Panc1 (cell line): Measurements from ENCODE around the gene MDFI.

Experiments
- POLR2AphosphoS5 ChIP-seq: IDR thresholded peaks from 2 replicates; pipeline ENCODE4 v1.6.1; 2012; ENCODE audit warnings: mild to moderate bottlenecking, low read depth, low read length, moderate library complexity
- SIN3A ChIP-seq: IDR thresholded peaks from 2 replicates; pipeline ENCODE4 v1.6.1; 2012; ENCODE audit warnings: low read depth, mild to moderate bottlenecking, low read length, moderate library complexity, borderline replicate concordance; ENCODE audit not compliant: insufficient read depth
- TCF7L2 ChIP-seq: IDR thresholded peaks from 2 replicates; pipeline ENCODE4 v1.6.1; 2011; ENCODE audit warnings: mild to moderate bottlenecking, low read depth, low read length, inconsistent platforms
- TF ChIP-seq, protein P1 (sequence below): fragments of 450-650 bp; IDR thresholded peaks from 2 replicates; pipeline ENCODE4 v1.5.1; 2017; ENCODE audit warnings: mild to moderate bottlenecking
- TF ChIP-seq, protein P2 (sequence below), 2 experiments: IDR thresholded peaks; 2 replicates each; pipeline ENCODE4 v1.6.1; 2011 to 2012; ENCODE audit warnings: low read depth in 2 of 2, control low read depth in 1 of 2, low read length in 1 of 2, mild to moderate bottlenecking in 1 of 2, moderate library complexity in 1 of 2; ENCODE audit not compliant: insufficient read depth in 1 of 2

DNA sequence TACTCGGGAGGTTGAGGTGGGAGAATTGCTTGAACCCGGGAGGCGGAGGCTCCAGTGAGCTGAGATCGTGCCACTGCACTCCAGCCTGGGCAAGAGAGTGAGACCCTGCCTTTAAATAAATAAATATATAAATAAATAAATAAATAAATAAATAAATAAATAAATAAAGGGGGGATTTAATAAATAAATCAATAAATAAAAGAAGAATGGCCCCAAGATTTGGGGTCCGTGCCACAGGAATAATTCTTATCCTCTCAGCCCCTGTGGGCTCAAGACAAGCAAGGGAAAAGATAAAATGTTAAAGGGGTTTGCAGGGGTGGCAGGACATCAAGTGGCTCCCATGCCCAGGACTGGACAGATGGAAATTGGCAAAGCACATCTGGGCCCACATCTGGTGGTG, 31.2 kb upstream of the MDFI start:
- TF ChIP-seq, protein P1, sequence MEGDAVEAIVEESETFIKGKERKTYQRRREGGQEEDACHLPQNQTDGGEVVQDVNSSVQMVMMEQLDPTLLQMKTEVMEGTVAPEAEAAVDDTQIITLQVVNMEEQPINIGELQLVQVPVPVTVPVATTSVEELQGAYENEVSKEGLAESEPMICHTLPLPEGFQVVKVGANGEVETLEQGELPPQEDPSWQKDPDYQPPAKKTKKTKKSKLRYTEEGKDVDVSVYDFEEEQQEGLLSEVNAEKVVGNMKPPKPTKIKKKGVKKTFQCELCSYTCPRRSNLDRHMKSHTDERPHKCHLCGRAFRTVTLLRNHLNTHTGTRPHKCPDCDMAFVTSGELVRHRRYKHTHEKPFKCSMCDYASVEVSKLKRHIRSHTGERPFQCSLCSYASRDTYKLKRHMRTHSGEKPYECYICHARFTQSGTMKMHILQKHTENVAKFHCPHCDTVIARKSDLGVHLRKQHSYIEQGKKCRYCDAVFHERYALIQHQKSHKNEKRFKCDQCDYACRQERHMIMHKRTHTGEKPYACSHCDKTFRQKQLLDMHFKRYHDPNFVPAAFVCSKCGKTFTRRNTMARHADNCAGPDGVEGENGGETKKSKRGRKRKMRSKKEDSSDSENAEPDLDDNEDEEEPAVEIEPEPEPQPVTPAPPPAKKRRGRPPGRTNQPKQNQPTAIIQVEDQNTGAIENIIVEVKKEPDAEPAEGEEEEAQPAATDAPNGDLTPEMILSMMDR: no peak
- TF ChIP-seq, protein P2, sequence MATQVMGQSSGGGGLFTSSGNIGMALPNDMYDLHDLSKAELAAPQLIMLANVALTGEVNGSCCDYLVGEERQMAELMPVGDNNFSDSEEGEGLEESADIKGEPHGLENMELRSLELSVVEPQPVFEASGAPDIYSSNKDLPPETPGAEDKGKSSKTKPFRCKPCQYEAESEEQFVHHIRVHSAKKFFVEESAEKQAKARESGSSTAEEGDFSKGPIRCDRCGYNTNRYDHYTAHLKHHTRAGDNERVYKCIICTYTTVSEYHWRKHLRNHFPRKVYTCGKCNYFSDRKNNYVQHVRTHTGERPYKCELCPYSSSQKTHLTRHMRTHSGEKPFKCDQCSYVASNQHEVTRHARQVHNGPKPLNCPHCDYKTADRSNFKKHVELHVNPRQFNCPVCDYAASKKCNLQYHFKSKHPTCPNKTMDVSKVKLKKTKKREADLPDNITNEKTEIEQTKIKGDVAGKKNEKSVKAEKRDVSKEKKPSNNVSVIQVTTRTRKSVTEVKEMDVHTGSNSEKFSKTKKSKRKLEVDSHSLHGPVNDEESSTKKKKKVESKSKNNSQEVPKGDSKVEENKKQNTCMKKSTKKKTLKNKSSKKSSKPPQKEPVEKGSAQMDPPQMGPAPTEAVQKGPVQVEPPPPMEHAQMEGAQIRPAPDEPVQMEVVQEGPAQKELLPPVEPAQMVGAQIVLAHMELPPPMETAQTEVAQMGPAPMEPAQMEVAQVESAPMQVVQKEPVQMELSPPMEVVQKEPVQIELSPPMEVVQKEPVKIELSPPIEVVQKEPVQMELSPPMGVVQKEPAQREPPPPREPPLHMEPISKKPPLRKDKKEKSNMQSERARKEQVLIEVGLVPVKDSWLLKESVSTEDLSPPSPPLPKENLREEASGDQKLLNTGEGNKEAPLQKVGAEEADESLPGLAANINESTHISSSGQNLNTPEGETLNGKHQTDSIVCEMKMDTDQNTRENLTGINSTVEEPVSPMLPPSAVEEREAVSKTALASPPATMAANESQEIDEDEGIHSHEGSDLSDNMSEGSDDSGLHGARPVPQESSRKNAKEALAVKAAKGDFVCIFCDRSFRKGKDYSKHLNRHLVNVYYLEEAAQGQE (IDR thresholded peaks at IDR 0.05; ENCODE audit: insufficient read depth in 1 of 2, low read depth in 2 of 2, low read length in 1 of 2): no peak
- no peak for TF ChIP-seq SIN3A
- TF ChIP-seq TCF7L2: no peak
- no peak for TF ChIP-seq POLR2AphosphoS5
